H1 (cell line): ENCODE data around the gene NLRP12. TPM values are rescaled to one million over a fixed set of nuclear protein-coding genes. Genes with fewer than 3 reads are reported as not detected.

ENCODE experiments used
- BACH1 ChIP-seq: IDR thresholded peaks from 2 replicates; pipeline ENCODE4 v1.6.1; 2012; ENCODE audit warnings: low read length, improper control_type of control experiment
- CBX5 ChIP-seq: fragments of 300-800, 300-1000 bp; sonication (generic); IDR thresholded peaks from 2 replicates; pipeline ENCODE4 v1.7.1; 2016; ENCODE audit warnings: antibody characterized with exemption, low read length, low read depth
- CHD7 ChIP-seq: fragments of 300-600 bp; sonication (generic); IDR thresholded peaks from 2 replicates; pipeline ENCODE4 v1.7.1; 2012; ENCODE audit warnings: low read length, moderate library complexity, mild to moderate bottlenecking, inconsistent platforms; ENCODE audit not compliant: insufficient replicate concordance
- KDM4A ChIP-seq: IDR thresholded peaks from one replicate; pipeline ENCODE4 v1.7.1; 2012; ENCODE audit warnings: low read depth, mild to moderate bottlenecking, moderate library complexity, low read length, inconsistent platforms; ENCODE audit not compliant: severe bottlenecking
- SUZ12 ChIP-seq: fragments of 200-600 bp; sonication (generic); IDR thresholded peaks from 2 replicates; pipeline ENCODE4 v1.6.1; 2012; ENCODE audit warnings: mild to moderate bottlenecking, inconsistent platforms, low read length, moderate library complexity, mixed read lengths
- ZNF274 ChIP-seq: IDR thresholded peaks from 2 replicates; pipeline ENCODE4 v1.7.0; 2012; ENCODE audit warnings: low read length, borderline replicate concordance; ENCODE audit errors: extremely low read depth
- polyA plus RNA-seq, 7 experiments: library from polyadenylated mRNA; depleted of rRNA in 3 of 7; stranded (reverse) in 5 of 7; unstranded in 2 of 7; fragments of >200 nt in 5 of 7; fragments of 200-250 nt in 2 of 7; gene quantifications; 1 replicate in 5 of 7; 2 replicates in 1 of 7; 4 replicates in 1 of 7; pipeline versions ENCODE4 v1.2.1 to v1.2.3, GENCODE V29; 2011 to 2013; ENCODE audit warnings: missing spikeins in 2 of 7, mixed read lengths in 2 of 7
- total RNA-seq: library from RNA; stranded (reverse); fragmentation: NEBNext Ultra II Directional; extraction: Animal tissue kit (Norgen Biotek cat#: 25700); gene quantifications from 2 replicates; pipeline ENCODE4 v1.2.1, GENCODE V29; 2021

The NLRP12 gene
- total and polyA plus RNA-seq, 2 of the 8 experiments (the other 6 are each of a cell fraction or from before 2014, with no cell fraction given), result 1.0 to 1.8 TPM

- no peak for TF ChIP-seq SUZ12
- TF ChIP-seq CBX5, result no peak
- no peak for TF ChIP-seq KDM4A
- no peak for TF ChIP-seq CHD7
- TF ChIP-seq ZNF274, result no peak
- no peak for TF ChIP-seq BACH1
Measured at GRCh38 chr19:53792721-53793433, 31.2 kb downstream of the NLRP12 start (continued).
